DMS53 (cell line): Measurements from ENCODE around the gene FEZF1.

Experiments used
- DNase-seq: peaks from one replicate; lab custom pipeline; 2025; lab: John Stamatoyannopoulos, UW

FEZF1 gene

GRCh38 chr7:122268101-122268500, 36.4 kb downstream of the FEZF1 start:
- no peak for DNase-seq

DNA sequence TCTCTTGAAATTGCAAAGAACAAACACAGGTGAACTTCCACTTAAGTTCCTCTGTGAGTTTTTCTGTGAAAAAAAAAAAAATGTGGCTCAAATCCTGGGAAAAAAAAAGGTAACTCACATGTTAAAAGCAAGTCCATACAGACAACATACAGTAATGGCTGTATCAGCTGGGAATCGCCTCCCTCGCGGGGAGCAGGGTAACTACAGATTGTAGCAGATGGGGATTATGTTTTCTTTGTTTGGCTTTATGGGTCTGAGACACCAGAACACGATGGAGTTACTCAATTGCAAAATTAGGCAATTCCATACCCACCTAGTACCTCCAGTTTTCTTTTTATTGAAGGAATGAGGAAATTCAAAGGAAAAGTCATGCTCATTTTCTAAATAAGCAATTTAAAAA, 42.3 kb downstream of the FEZF1 start:
- no peak for DNase-seq

DNA sequence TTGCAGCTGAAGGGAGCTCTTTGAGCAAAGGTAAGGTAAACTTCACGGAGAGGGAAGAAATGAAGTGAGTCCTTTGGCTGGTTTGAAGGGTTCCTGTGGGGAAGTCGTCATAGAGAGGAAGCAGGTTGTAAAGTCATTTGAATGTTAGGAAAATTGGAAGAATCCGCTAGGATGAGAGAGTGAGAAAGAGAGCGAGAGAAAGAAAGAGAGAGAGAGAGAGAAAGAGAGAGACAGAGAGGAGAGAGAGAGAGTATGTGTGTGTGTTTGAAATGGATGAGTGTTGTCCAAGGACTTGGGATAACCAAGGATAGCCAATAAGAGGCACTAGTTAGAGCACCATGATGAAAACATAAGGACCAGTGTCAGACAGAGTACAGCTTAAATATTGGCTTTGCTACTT, 43.1 kb downstream of the FEZF1 start:
- DNase-seq = no peak

DNA sequence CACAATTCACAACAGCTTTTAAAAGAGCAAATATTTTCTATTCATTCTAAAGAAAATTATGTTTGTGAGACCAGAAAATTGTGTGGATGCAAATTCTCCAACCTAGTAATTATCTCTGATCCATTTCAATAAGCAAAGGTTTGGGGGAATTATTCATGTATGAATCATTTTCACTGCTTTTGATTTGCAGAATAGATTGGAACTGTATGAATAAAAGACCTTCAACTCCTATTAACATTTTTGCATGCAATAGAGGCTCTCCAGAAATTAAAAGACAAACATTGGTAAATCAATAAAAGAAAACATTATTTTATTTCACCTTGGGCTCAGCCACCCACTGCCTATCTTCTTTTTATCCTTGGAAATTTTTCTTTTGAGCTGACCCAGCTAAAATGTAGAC, 43.5 kb downstream of the FEZF1 start:
- no peak for DNase-seq

GRCh38 chr7:122260336-122260735, 44.2 kb downstream of the FEZF1 start:
- DNase-seq = no peak

GRCh38 chr7:122258971-122259370, 45.6 kb downstream of the FEZF1 start:
- no peak for DNase-seq

DNA sequence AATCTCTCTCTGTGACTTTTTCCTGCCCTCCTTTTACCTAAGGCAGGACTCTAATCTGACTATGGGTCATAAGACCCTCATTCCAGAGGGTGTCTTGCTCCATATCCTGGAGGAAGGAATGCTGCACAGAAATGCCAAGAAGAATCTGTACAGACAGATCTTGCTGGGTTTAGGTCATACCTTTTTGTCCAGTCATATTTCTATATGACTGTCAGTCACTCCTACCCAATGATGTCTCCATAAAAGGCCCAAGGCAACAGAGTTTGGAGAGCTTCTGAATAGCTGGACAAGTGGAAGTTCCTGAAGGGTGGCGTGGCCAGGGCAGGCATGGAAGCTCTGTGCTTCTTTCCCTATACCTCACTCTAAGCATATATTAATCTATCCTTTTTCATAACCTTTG, 47.5 kb downstream of the FEZF1 start:
- DNase-seq = no peak

- no peak for DNase-seq
These were observed 48.5 kb downstream of the FEZF1 start for GRCh38 chr7:122256046-122256445.

GRCh38 chr7:122255454-122255853, 49.1 kb downstream of the FEZF1 start:
- DNase-seq = no peak
